ENCODE measurements around the gene PKIB. TPM values are rescaled to one million over a fixed set of nuclear protein-coding genes. Genes with fewer than 3 reads are reported as not detected.
"Not testable (repeated sequence)": the region's sequence is repeated elsewhere in the genome, so short reads cannot be mapped to it uniquely, and the experiment has no call there.

PKIB gene
- polyA plus RNA-seq, 10 donors, result 0.78 to 5.8 (median 1.0) TPM

GRCh38 chr6:122620428-122620827 lies 10.2 kb downstream of the PKIB start:
- DNase-seq, result no peak

- no peak for DNase-seq
Observed at GRCh38 chr6:122620902-122621301, 10.7 kb downstream of the PKIB start.

- DNase-seq, result no peak
Observed at GRCh38 chr6:122621638-122622037, 11.4 kb downstream of the PKIB start.

- no peak for DNase-seq
Observed at GRCh38 chr6:122622479-122622878, 12.3 kb downstream of the PKIB start.

GRCh38 chr6:122623279-122623678 lies 13.1 kb downstream of the PKIB start:
- DNase-seq, result no peak

GRCh38 chr6:122624853-122625252 lies 14.6 kb downstream of the PKIB start:
- DNase-seq, result no peak

GRCh38 chr6:122628714-122629113 lies 18.5 kb downstream of the PKIB start:
- DNase-seq, result no peak

GRCh38 chr6:122631571-122632249 lies 21.5 kb downstream of the PKIB start:
- no peak for DNase-seq

GRCh38 chr6:122640366-122640765 lies 30.2 kb downstream of the PKIB start:
- no peak for DNase-seq

GRCh38 chr6:122641819-122642218 lies 31.6 kb downstream of the PKIB start:
- no peak for DNase-seq

- DNase-seq, result not testable (repeated sequence)
Observed at GRCh38 chr6:122642604-122643003, 32.4 kb downstream of the PKIB start.

GRCh38 chr6:122645256-122645655 lies 35.1 kb downstream of the PKIB start:
- DNase-seq, result no peak

GRCh38 chr6:122647765-122648164 lies 37.6 kb downstream of the PKIB start:
- DNase-seq, result no peak

GRCh38 chr6:122648726-122649125 lies 38.5 kb downstream of the PKIB start:
- DNase-seq, result no peak

- no peak for DNase-seq
Observed at GRCh38 chr6:122649701-122650100, 39.5 kb downstream of the PKIB start.

- no peak for DNase-seq
Observed at GRCh38 chr6:122650403-122650802, 40.2 kb downstream of the PKIB start.

GRCh38 chr6:122651031-122651430 lies 40.8 kb downstream of the PKIB start:
- no peak for DNase-seq

- DNase-seq, result no peak
Observed at GRCh38 chr6:122651604-122652003, 41.4 kb downstream of the PKIB start.

- no peak for DNase-seq
Observed at GRCh38 chr6:122652431-122652830, 42.2 kb downstream of the PKIB start.

GRCh38 chr6:122653094-122653493 lies 42.9 kb downstream of the PKIB start:
- no peak for DNase-seq

- DNase-seq, result no peak
Observed at GRCh38 chr6:122654012-122654411, 43.8 kb downstream of the PKIB start.

- peak in 1 of 3 donors; percentile 16 for DNase-seq
Observed at GRCh38 chr6:122657601-122658000, 47.4 kb downstream of the PKIB start.

GRCh38 chr6:122660296-122660695 lies 50.1 kb downstream of the PKIB start:
- no peak for DNase-seq

- no peak for DNase-seq
Observed at GRCh38 chr6:122663981-122664380, 53.8 kb downstream of the PKIB start.
